ENCODE measurements around the gene TCAP. TPM values are rescaled to one million over a fixed set of nuclear protein-coding genes. Genes with fewer than 3 reads are reported as not detected.

The TCAP gene
- total RNA-seq, 1 experiment from 2014 or later, result 2.1 TPM

DNA sequence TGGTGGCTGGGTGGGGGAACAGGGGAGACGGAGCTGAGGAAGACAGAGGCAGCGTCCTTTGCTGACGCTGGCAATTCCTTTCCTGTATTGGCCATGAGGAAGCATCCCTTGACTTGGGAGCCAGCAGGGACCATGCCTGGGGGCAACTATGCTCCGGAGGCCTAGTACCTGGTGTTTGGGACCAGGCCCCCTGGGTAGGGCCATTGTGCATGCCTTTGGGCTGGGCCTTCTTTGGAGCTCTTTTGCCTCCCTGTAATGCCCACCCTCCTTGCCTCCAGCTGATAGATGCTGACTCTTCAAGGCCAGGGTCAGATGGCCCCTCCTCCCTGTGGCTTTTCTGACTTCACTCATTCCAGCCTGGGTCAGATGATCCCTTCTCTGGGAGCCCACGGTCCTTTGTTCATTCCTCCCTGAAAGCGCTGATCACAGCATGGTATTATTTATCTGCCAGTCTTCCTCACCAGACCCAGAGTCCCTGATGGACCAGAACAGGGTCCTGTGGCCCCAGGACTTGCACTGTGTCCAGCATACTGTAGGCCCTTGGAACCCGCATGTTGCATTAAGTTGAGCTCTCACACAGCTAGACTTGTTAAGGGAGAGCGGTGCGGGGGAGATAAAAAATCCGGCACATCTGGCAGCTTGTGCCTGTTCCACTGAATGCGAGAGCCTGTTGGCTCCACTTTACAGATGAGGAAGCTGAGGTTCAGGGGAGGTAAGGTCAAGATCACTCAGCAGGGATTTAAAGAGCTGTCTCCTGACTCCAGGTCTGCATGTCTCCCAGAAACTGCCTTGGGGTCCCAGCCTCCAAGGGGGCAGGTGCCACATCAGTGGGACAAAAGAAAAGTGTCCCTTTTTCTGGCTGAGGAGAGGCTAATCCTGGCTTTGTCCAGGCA, 25.3 kb upstream of the TCAP start:
- Mint-ChIP-seq H3K4me1 (peaks cover 64 to 66% of the 10 kb centered on the region in 2 experiments), H3K4me3 (peak overlapping the region in 1 of 2 experiments; percentile 61; a peak in 3 of 5 replicates)

More for the DNA sequence above, 25.3 kb upstream of the TCAP start:
- H3K79me2 ChIP-seq (ENCODE audit: insufficient read depth, low read length), result no peaks in the 10 kb centered on the region; the same call in 1 of the 2 replicates
- no peaks in the 10 kb centered on the region for H3K27me3 ChIP-seq (ENCODE audit: insufficient read depth, low read length)
- Mint-ChIP-seq H3K9me3 (no peaks in the 10 kb centered on the region), H3K36me3 (ENCODE audit: insufficient read depth in 1 of 3, low read depth in 3 of 3) (peaks cover 0 to 3% (median 0%) of the 10 kb centered on the region in 3 experiments; a peak in 3 of 7 replicates), H3K27ac (peak overlapping the region; percentile 58 to 75 (median 72); a peak in 6 of 7 replicates), H3K27me3 (ENCODE audit: low read depth) (no peaks in the 10 kb centered on the region)
- no peaks in the 10 kb centered on the region for H3K9me3 ChIP-seq (ENCODE audit: control insufficient read depth, low read depth, low read length)
- no peak for DNase-seq
- H4K91ac ChIP-seq (ENCODE audit: insufficient read length, low read depth, low read length), result no peak overlapping the region
- H2AK5ac ChIP-seq (ENCODE audit: insufficient read length, low read length), result no peak overlapping the region
- H3K4me2 ChIP-seq (ENCODE audit: insufficient read depth, insufficient read length, low read length), result no peak overlapping the region
- H2BK15ac ChIP-seq (ENCODE audit: low read depth, low read length), result no peak overlapping the region
- H3K14ac ChIP-seq (ENCODE audit: insufficient read depth, low read length), result no peak overlapping the region
- H2BK20ac ChIP-seq (ENCODE audit: low read depth, low read length, poor library complexity, severe bottlenecking), result no peak overlapping the region
- no peak overlapping the region for H3K4ac ChIP-seq (ENCODE audit: low read depth, low read length)
- no peak overlapping the region for H2AFZ ChIP-seq (ENCODE audit: low read length)
- no peak overlapping the region for H4K5ac ChIP-seq (ENCODE audit: insufficient read length, low read depth, low read length)
- no peak overlapping the region for H2BK12ac ChIP-seq (ENCODE audit: insufficient read length, low read depth, low read length)
- H3K4me1 ChIP-seq (ENCODE audit: insufficient read depth, low read length), result peaks cover 9% of the 10 kb centered on the region; the same call in 1 of the 2 replicates
- no peak overlapping the region for H3T11ph ChIP-seq (ENCODE audit: low read length)
- no peak overlapping the region for H3K23ac ChIP-seq (ENCODE audit: insufficient read length, low read depth, low read length)
- H2BK5ac ChIP-seq (ENCODE audit: insufficient read length, low read length), result no peak overlapping the region
- H2BK120ac ChIP-seq (ENCODE audit: low read depth, low read length, poor library complexity, severe bottlenecking), result no peak overlapping the region
- H3K27ac ChIP-seq (ENCODE audit: insufficient read length, low read depth, low read length), result no peak overlapping the region
- no CpG with 5 or more reads among the region's 11 CpGs for WGBS (ENCODE audit: extremely low coverage, insufficient read length, low lambda C conversion rate)
- no peak overlapping the region for H4K8ac ChIP-seq (replicated peaks; ENCODE audit: insufficient read length, low read depth, low read length)
- no peak overlapping the region for H3K56ac ChIP-seq (ENCODE audit: insufficient read length, low read depth, low read length)
- no peak overlapping the region for H3K18ac ChIP-seq (ENCODE audit: insufficient read length, low read depth, low read length)
- no peak overlapping the region for H3K9ac ChIP-seq (ENCODE audit: extremely low read depth, insufficient read length, low read length)
- H4K20me1 ChIP-seq (ENCODE audit: control insufficient read depth, insufficient read depth, insufficient read length), result no peaks in the 10 kb centered on the region
- no peaks in the 10 kb centered on the region for H3K79me1 ChIP-seq (ENCODE audit: insufficient read depth, low read depth, low read length, poor library complexity, severe bottlenecking)
- no peak for TF ChIP-seq CTCF (conservative IDR thresholded peaks at IDR 0.05)
- peaks cover 9% of the 10 kb centered on the region for H3K23me2 ChIP-seq (ENCODE audit: insufficient read length, low read depth, low read length, poor library complexity, severe bottlenecking)
